ENCODE results near the gene CD300E. TPM values are rescaled to one million over a fixed set of nuclear protein-coding genes. Genes with fewer than 3 reads are reported as not detected.
A peak's percentile ranks its signal among the peaks of the same experiment; 100 is the strongest.

The CD300E gene
- total and polyA plus RNA-seq, 4 experiments from 2014 or later = not detected

DNA sequence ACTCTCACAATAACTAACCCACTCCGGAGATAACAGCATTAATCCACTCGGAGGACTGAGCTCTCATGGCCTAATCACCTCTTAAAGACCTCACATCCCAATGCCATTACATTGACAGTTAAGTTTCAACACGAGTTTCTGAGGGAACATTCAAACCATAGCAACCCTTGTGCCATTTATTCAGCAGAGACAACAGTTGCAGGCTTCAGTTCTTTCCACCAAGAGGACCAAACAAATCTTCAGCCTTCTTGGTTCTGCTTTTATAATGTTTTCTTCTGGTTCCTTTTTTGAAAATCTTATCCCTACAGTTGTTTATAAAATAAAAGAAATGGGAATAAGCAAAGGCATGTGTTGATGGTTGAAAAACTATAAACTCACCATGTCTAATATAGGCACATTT, 2.1 kb upstream of the CD300E start:
- Histone ChIP-seq H3K4me3 (ENCODE audit: low read length in 2 of 2) (no peak overlapping the region), H3K4me1 (ENCODE audit: insufficient read depth, low read length) (no peaks in the 10 kb centered on the region), H3K36me3 (ENCODE audit: insufficient read depth, low read length) (no peaks in the 10 kb centered on the region), H3K27me3 (ENCODE audit: insufficient read depth, low read length) (no peaks in the 10 kb centered on the region), H3K27ac (ENCODE audit: low read depth, low read length) (no peak overlapping the region), H3K9me3 (ENCODE audit: control insufficient read depth in 1 of 2, low read length in 2 of 2) (no peaks in the 10 kb centered on the region)
- no peak for DNase-seq
- Mint-ChIP-seq H3K27me3 (peaks cover 26 to 34% of the 10 kb centered on the region in 2 donors), H3K36me3 (no peaks in the 10 kb centered on the region), H3K27ac (no peak overlapping the region), H3K4me1 (peaks cover 0 to 1% (median 0%) of the 10 kb centered on the region in 4 donors), H3K9me3 (peaks cover 0 to 14% (median 8%) of the 10 kb centered on the region in 8 donors), H3K4me3 (no peak overlapping the region)
- intact Hi-C loops (cut with micrococcal nuclease) = no loop called here
- ChIA-PET CTCF (ENCODE audit: partially characterized antibody) (no interaction called here), POLR2A (ENCODE audit: partially characterized antibody) (no interaction called here)

DNA sequence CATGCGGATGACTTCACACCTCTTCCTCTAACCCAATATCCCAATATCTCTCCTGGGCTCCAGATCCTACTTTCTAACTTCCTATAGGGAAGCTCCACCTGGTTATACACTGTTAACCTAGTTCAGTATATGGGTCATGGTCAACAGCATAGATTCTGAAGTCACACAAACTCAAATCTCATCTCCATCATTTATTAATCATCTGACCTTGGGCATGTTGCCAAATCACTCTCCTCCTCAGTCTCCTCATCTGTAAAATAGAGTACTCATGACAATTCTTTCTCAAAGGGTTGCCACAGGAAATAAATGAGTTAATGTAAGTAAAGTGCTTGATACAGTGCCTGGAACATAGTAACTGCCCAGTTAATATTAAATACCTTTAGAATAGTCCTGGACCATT, 593 bp upstream of the CD300E start:
- H3K27ac ChIP-seq (ENCODE audit: low read depth, low read length) = no peak overlapping the region
- Mint-ChIP-seq H3K27ac (no peak overlapping the region), H3K9me3 (peaks cover 0 to 14% (median 8%) of the 10 kb centered on the region in 8 donors), H3K36me3 (no peaks in the 10 kb centered on the region), H3K4me1 (no peaks in the 10 kb centered on the region), H3K4me3 (no peak overlapping the region), H3K27me3 (peaks cover 23 to 33% of the 10 kb centered on the region in 2 donors)
- DNase-seq = no peak
- H3K36me3 ChIP-seq (ENCODE audit: insufficient read depth, low read length) = no peaks in the 10 kb centered on the region
- no peaks in the 10 kb centered on the region for H3K27me3 ChIP-seq (ENCODE audit: insufficient read depth, low read length)
- CTCF ChIA-PET (ENCODE audit: partially characterized antibody) = no interaction called here
- H3K9me3 ChIP-seq (ENCODE audit: control insufficient read depth in 1 of 2, low read length in 2 of 2) = no peaks in the 10 kb centered on the region
- intact Hi-C loops (cut with micrococcal nuclease) = no loop called here
- H3K4me3 ChIP-seq (ENCODE audit: low read length in 2 of 2) = no peak overlapping the region
- H3K4me1 ChIP-seq (ENCODE audit: insufficient read depth, low read length) = no peaks in the 10 kb centered on the region
- POLR2A ChIA-PET (ENCODE audit: partially characterized antibody) = no interaction called here

GRCh38 chr17:74619077-74619673, 4.4 kb downstream of the CD300E start:
- POLR2A ChIA-PET (ENCODE audit: partially characterized antibody) = no interaction called here
- peaks cover 0 to 1% (median 0%) of the 10 kb centered on the region in 4 donors for H3K4me1 Mint-ChIP-seq
- H3K9me3 Mint-ChIP-seq = peaks cover 0 to 3% (median 0%) of the 10 kb centered on the region in 8 donors
- intact Hi-C loops (cut with micrococcal nuclease) = no loop called here
- H3K36me3 Mint-ChIP-seq = no peaks in the 10 kb centered on the region
- H3K27ac Mint-ChIP-seq = no peak overlapping the region
- CTCF ChIA-PET (ENCODE audit: partially characterized antibody) = no interaction called here
- no peaks in the 10 kb centered on the region for H3K27me3 ChIP-seq (ENCODE audit: insufficient read depth, low read length)
- no peaks in the 10 kb centered on the region for H3K4me1 ChIP-seq (ENCODE audit: insufficient read depth, low read length)
- no peaks in the 10 kb centered on the region for H3K9me3 ChIP-seq (ENCODE audit: control insufficient read depth in 1 of 2, low read length in 2 of 2)
- no peak overlapping the region for H3K27ac ChIP-seq (ENCODE audit: low read depth, low read length)
- no peak overlapping the region for H3K4me3 Mint-ChIP-seq
- H3K36me3 ChIP-seq (ENCODE audit: insufficient read depth, low read length) = no peaks in the 10 kb centered on the region
- H3K27me3 Mint-ChIP-seq = peaks cover 24 to 43% of the 10 kb centered on the region in 2 donors
- no peak for DNase-seq
- H3K4me3 ChIP-seq (ENCODE audit: low read length in 2 of 2) = no peak overlapping the region

DNA sequence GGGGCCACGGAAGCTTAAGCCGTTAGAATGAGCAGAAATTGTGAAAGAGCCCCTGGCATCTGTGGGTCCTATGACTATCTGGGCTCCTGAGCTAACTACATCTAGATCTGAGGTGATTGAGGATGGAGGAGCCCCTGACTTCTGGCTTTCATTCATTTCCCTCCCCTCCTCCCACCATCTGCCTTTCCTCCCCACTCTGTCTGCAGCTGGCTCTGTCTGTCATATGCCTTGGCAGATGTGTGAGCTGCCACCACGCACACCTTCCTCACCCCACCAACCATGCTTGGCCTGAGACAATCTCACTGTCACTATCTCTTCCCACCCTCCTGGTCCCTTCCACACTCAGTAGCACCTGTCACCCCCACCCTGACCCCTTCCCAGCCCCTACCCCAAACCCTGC, 5.1 kb downstream of the CD300E start:
- H3K27me3 Mint-ChIP-seq = peaks cover 26 to 40% of the 10 kb centered on the region in 2 donors
- H3K4me1 Mint-ChIP-seq = peaks cover 0 to 1% (median 0%) of the 10 kb centered on the region in 4 donors
- H3K27me3 ChIP-seq (ENCODE audit: insufficient read depth, low read length) = no peaks in the 10 kb centered on the region

DNA sequence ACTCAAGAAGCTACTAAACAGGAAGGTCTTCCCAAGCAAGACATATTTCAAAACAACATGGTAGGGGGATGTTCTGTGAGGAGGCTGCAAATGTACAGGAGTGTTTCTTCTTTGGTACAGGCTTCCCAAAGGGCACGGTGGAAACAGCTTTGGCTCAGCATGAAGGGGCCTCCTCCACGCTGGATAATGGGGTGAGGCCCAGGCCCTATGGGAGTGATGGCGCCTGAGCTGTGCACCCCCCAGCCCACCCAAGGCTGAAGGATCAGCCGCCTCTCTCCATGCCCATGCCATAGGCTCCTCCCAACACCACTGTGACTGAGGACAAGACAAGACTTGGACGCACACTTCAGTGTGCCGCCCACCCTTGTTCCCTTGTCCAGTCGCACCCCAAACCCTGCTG, 6.8 kb downstream of the CD300E start:
- no peaks in the 10 kb centered on the region for H3K27me3 ChIP-seq (ENCODE audit: insufficient read depth, low read length)
- Mint-ChIP-seq H3K27ac (peak overlapping the region in 1 of 7 donors; percentile 58), H3K9me3 (peaks cover 0 to 2% (median 0%) of the 10 kb centered on the region in 8 donors), H3K27me3 (peaks cover 20 to 36% of the 10 kb centered on the region in 2 donors), H3K36me3 (no peaks in the 10 kb centered on the region), H3K4me3 (no peak overlapping the region), H3K4me1 (peaks cover 0 to 4% (median 2%) of the 10 kb centered on the region in 4 donors)
- no peak overlapping the region for H3K4me3 ChIP-seq (ENCODE audit: low read length in 2 of 2)
- no peaks in the 10 kb centered on the region for H3K36me3 ChIP-seq (ENCODE audit: insufficient read depth, low read length)
- no peak for DNase-seq
- peaks cover 5% of the 10 kb centered on the region for H3K4me1 ChIP-seq (ENCODE audit: insufficient read depth, low read length)
- ChIA-PET POLR2A (ENCODE audit: partially characterized antibody) (no interaction called here), CTCF (ENCODE audit: partially characterized antibody) (no interaction called here)
- no peaks in the 10 kb centered on the region for H3K9me3 ChIP-seq (ENCODE audit: control insufficient read depth in 1 of 2, low read length in 2 of 2)
- intact Hi-C loops (cut with micrococcal nuclease) = no loop called here
- no peak overlapping the region for H3K27ac ChIP-seq (ENCODE audit: low read depth, low read length)

More for the DNA sequence above, 5.1 kb downstream of the CD300E start:
- Mint-ChIP-seq H3K36me3 (no peaks in the 10 kb centered on the region), H3K4me3 (no peak overlapping the region), H3K27ac (no peak overlapping the region), H3K9me3 (peaks cover 0 to 3% (median 0%) of the 10 kb centered on the region in 8 donors)
- Histone ChIP-seq H3K4me3 (ENCODE audit: low read length in 2 of 2) (no peak overlapping the region), H3K36me3 (ENCODE audit: insufficient read depth, low read length) (no peaks in the 10 kb centered on the region), H3K4me1 (ENCODE audit: insufficient read depth, low read length) (no peaks in the 10 kb centered on the region), H3K9me3 (ENCODE audit: control insufficient read depth in 1 of 2, low read length in 2 of 2) (no peaks in the 10 kb centered on the region), H3K27ac (ENCODE audit: low read depth, low read length) (no peak overlapping the region)
- intact Hi-C loops (cut with micrococcal nuclease) = no loop called here
- DNase-seq = no peak
- CTCF ChIA-PET (ENCODE audit: partially characterized antibody) = no interaction called here
- POLR2A ChIA-PET (ENCODE audit: partially characterized antibody) = no interaction called here

DNA sequence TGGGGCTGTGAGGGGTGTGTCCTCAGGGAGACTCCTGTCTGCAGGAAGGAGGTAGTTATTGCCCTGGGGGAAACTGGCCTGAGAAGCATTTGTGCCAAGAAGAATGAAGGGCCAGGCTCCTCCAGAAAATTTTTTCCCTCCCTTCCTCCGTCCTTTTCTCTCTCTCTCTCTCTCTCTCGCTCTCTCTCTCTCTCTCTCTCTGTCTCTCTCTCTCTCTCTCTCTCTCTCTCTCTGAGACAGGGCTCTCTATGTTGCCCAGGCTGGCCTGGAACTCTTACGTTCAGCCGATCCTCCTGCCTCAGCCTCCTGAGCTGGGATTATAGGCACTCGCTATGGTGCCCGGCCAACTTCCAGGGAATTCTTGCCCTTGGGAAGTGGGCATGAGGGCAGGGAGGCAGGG, 11.5 kb downstream of the CD300E start:
- H3K27ac Mint-ChIP-seq = no peak overlapping the region
- Histone ChIP-seq H3K27ac (ENCODE audit: low read depth, low read length) (no peak overlapping the region), H3K4me1 (ENCODE audit: insufficient read depth, low read length) (peaks cover 5% of the 10 kb centered on the region), H3K36me3 (ENCODE audit: insufficient read depth, low read length) (no peaks in the 10 kb centered on the region), H3K27me3 (ENCODE audit: insufficient read depth, low read length) (no peaks in the 10 kb centered on the region), H3K9me3 (ENCODE audit: control insufficient read depth in 1 of 2, low read length in 2 of 2) (no peaks in the 10 kb centered on the region), H3K4me3 (ENCODE audit: low read length in 2 of 2) (no peak overlapping the region)
- POLR2A ChIA-PET (ENCODE audit: partially characterized antibody) = interaction anchor here (0.7 kb wide), 1 partner anchor 83 kb away, joined by 3 read pairs; no protein-coding TSS in a partner anchor
- H3K4me3 Mint-ChIP-seq = no peak overlapping the region
- no peaks in the 10 kb centered on the region for H3K36me3 Mint-ChIP-seq
- DNase-seq = no peak
- peaks cover 0 to 4% (median 1%) of the 10 kb centered on the region in 4 donors for H3K4me1 Mint-ChIP-seq
- peaks cover 23 to 25% of the 10 kb centered on the region in 2 donors for H3K27me3 Mint-ChIP-seq
- CTCF ChIA-PET (ENCODE audit: partially characterized antibody) = no interaction called here
- intact Hi-C loops (cut with micrococcal nuclease) = no loop called here
- H3K9me3 Mint-ChIP-seq = peaks cover 0 to 4% (median 0%) of the 10 kb centered on the region in 8 donors

GRCh38 chr17:74610108-74610507, 13.4 kb downstream of the CD300E start:
- intact Hi-C loops (cut with micrococcal nuclease) = no loop called here
- Mint-ChIP-seq H3K4me1 (peaks cover 0 to 4% (median 1%) of the 10 kb centered on the region in 4 donors), H3K27me3 (peaks cover 14 to 24% of the 10 kb centered on the region in 2 donors), H3K4me3 (no peak overlapping the region), H3K36me3 (no peaks in the 10 kb centered on the region), H3K9me3 (peaks cover 0 to 5% (median 0%) of the 10 kb centered on the region in 8 donors), H3K27ac (no peak overlapping the region)
- no peak overlapping the region for H3K4me3 ChIP-seq (ENCODE audit: low read length in 2 of 2)
- POLR2A ChIA-PET (ENCODE audit: partially characterized antibody) = no interaction called here
- H3K27me3 ChIP-seq (ENCODE audit: insufficient read depth, low read length) = no peaks in the 10 kb centered on the region
- CTCF ChIA-PET (ENCODE audit: partially characterized antibody) = no interaction called here
- DNase-seq = no peak
- H3K36me3 ChIP-seq (ENCODE audit: insufficient read depth, low read length) = no peaks in the 10 kb centered on the region
- peaks cover 5% of the 10 kb centered on the region for H3K4me1 ChIP-seq (ENCODE audit: insufficient read depth, low read length)
- no peaks in the 10 kb centered on the region for H3K9me3 ChIP-seq (ENCODE audit: control insufficient read depth in 1 of 2, low read length in 2 of 2)
- H3K27ac ChIP-seq (ENCODE audit: low read depth, low read length) = no peak overlapping the region

Measured in CD4-positive, alpha-beta memory T cell (primary cell).